Measurements from ENCODE around the gene IWS1.

Gene IWS1

GRCh38 chr2:127565261-127566138, 39.2 kb upstream of the IWS1 start:
- Histone ChIP-seq H3K4me1 (ENCODE audit: insufficient read depth, poor library complexity, severe bottlenecking) (no peaks in the 10 kb centered on the region), H3K9me3 (ENCODE audit: severe bottlenecking) (no peaks in the 10 kb centered on the region), H3K27me3 (ENCODE audit: insufficient read depth, poor library complexity, severe bottlenecking) (no peaks in the 10 kb centered on the region), H3K4me3 (ENCODE audit: severe bottlenecking) (no peak overlapping the region), H3K36me3 (ENCODE audit: low read depth) (no peaks in the 10 kb centered on the region), H3K27ac (ENCODE audit: poor library complexity, severe bottlenecking) (no peak overlapping the region)
- TF ChIP-seq CTCF (IDR thresholded peaks at IDR 0.05; ENCODE audit: poor library complexity, severe bottlenecking) = no peak
- DNase-seq (ENCODE audit: low spot score) (no peak), ATAC-seq (ENCODE audit: low read depth) (no peak)

GRCh38 chr2:127564429-127565260, 38.4 kb upstream of the IWS1 start:
- H3K27me3 ChIP-seq (ENCODE audit: insufficient read depth, poor library complexity, severe bottlenecking) = no peaks in the 10 kb centered on the region
- ATAC-seq (ENCODE audit: low read depth) (no peak), DNase-seq (ENCODE audit: low spot score) (no peak)
- H3K4me1 ChIP-seq (ENCODE audit: insufficient read depth, poor library complexity, severe bottlenecking) = no peaks in the 10 kb centered on the region
- H3K27ac ChIP-seq (ENCODE audit: poor library complexity, severe bottlenecking) = no peak overlapping the region
- H3K36me3 ChIP-seq (ENCODE audit: low read depth) = no peaks in the 10 kb centered on the region
- no peak for TF ChIP-seq CTCF (IDR thresholded peaks at IDR 0.05; ENCODE audit: poor library complexity, severe bottlenecking)
- H3K9me3 ChIP-seq (ENCODE audit: severe bottlenecking) = no peaks in the 10 kb centered on the region
- no peak overlapping the region for H3K4me3 ChIP-seq (ENCODE audit: severe bottlenecking)

- no peaks in the 10 kb centered on the region for H3K9me3 ChIP-seq (ENCODE audit: severe bottlenecking)
- no peak overlapping the region for H3K27ac ChIP-seq (ENCODE audit: poor library complexity, severe bottlenecking)
- H3K27me3 ChIP-seq (ENCODE audit: insufficient read depth, poor library complexity, severe bottlenecking) = no peaks in the 10 kb centered on the region
- H3K36me3 ChIP-seq (ENCODE audit: low read depth) = no peaks in the 10 kb centered on the region
- H3K4me1 ChIP-seq (ENCODE audit: insufficient read depth, poor library complexity, severe bottlenecking) = no peaks in the 10 kb centered on the region
- no peak for DNase-seq (ENCODE audit: low spot score)
- TF ChIP-seq CTCF (IDR thresholded peaks at IDR 0.05; ENCODE audit: poor library complexity, severe bottlenecking) = no peak
- no peak overlapping the region for H3K4me3 ChIP-seq (ENCODE audit: severe bottlenecking)
- ATAC-seq (ENCODE audit: low read depth) = no peak
These were observed 37.5 kb upstream of the IWS1 start for GRCh38 chr2:127563458-127564428.

- Histone ChIP-seq H3K27ac (ENCODE audit: poor library complexity, severe bottlenecking) (no peak overlapping the region), H3K36me3 (ENCODE audit: low read depth) (no peaks in the 10 kb centered on the region), H3K4me3 (ENCODE audit: severe bottlenecking) (no peak overlapping the region), H3K9me3 (ENCODE audit: severe bottlenecking) (no peaks in the 10 kb centered on the region), H3K4me1 (ENCODE audit: insufficient read depth, poor library complexity, severe bottlenecking) (no peaks in the 10 kb centered on the region), H3K27me3 (ENCODE audit: insufficient read depth, poor library complexity, severe bottlenecking) (peaks cover under 1% of the 10 kb centered on the region)
- no peak for DNase-seq (ENCODE audit: low spot score)
- TF ChIP-seq CTCF (IDR thresholded peaks at IDR 0.05; ENCODE audit: poor library complexity, severe bottlenecking) = no peak
- no peak for ATAC-seq (ENCODE audit: low read depth)
These were observed 36.6 kb upstream of the IWS1 start for GRCh38 chr2:127562936-127563335.

Measured in RWPE2 (cell line).